K562 (cell line): ENCODE measurements around the gene NUBP2. TPM values are rescaled to one million over a fixed set of nuclear protein-coding genes. Genes with fewer than 3 reads are reported as not detected.

ENCODE experiments used
- ARHGAP35 ChIP-seq: fragments of 450-650 bp; IDR thresholded peaks from 2 replicates; pipeline ENCODE4 v1.6.1; 2018; ENCODE audit not compliant: partially characterized antibody
- CBX5 ChIP-seq: IDR thresholded peaks from 2 replicates; pipeline ENCODE4 v1.6.1; 2014; ENCODE audit warnings: low read depth, borderline replicate concordance
- CEBPB ChIP-seq: fragments of 450-650 bp; IDR thresholded peaks from 2 replicates; pipeline ENCODE4 v1.6.1; 2016; ENCODE audit warnings: missing genetic modification characterization, missing compliant biosample characterization
- COPS2 ChIP-seq: fragments of 450-650 bp; conservative IDR thresholded peaks from 2 replicates; pipeline ENCODE4 v1.6.1; 2016; ENCODE audit warnings: mild to moderate bottlenecking, moderate library complexity
- ESRRA ChIP-seq: fragments of 450-650 bp; IDR thresholded peaks from 2 replicates; pipeline ENCODE4 v1.6.1; 2014; ENCODE audit warnings: low read depth, mild to moderate bottlenecking, moderate library complexity, borderline replicate concordance
- FOXK1 ChIP-seq: sonication (generic); formaldehyde crosslinking; IDR thresholded peaks from 2 replicates; pipeline ENCODE4 v1.8.0; 2022; ENCODE audit warnings: missing genetic modification reagents, mild to moderate bottlenecking, borderline replicate concordance
- HDAC2 ChIP-seq: fragments of 450-650 bp; IDR thresholded peaks from 2 replicates; pipeline ENCODE4 v1.6.1; 2016; ENCODE audit warnings: mild to moderate bottlenecking
- HMG20A ChIP-seq: fragments of 450-650 bp; formaldehyde crosslinking; conservative IDR thresholded peaks from 2 replicates; pipeline ENCODE4 v1.4.0; 2020; ENCODE audit warnings: mild to moderate bottlenecking, mixed read lengths
- ILF3 ChIP-seq: fragments of 450-650 bp; IDR thresholded peaks from 2 replicates; pipeline ENCODE4 v1.6.1; 2018; ENCODE audit warnings: antibody characterized with exemption, mild to moderate bottlenecking, moderate library complexity, borderline replicate concordance
- MBD2 ChIP-seq: sonication (generic); IDR thresholded peaks from 2 replicates; pipeline ENCODE4 v1.6.1; 2016; ENCODE audit warnings: low read depth, borderline replicate concordance
- MCM7 ChIP-seq, 2 experiments: fragments of 450-650 bp; IDR thresholded peaks; 2 replicates each; pipeline ENCODE4 v1.6.1; 2016 to 2018
- RCOR1 ChIP-seq, 2 experiments: IDR thresholded peaks; 2 replicates each; pipeline ENCODE4 v1.6.1; 2012; ENCODE audit warnings: low read depth in 2 of 2, low read length in 2 of 2, borderline replicate concordance in 1 of 2, improper control_type of control experiment in 1 of 2
- SMARCE1 ChIP-seq: fragments of 450-650 bp; IDR thresholded peaks from 2 replicates; pipeline ENCODE4 v1.7.1; 2016; ENCODE audit warnings: mild to moderate bottlenecking
- SRSF3 ChIP-seq: fragments of 200-400 bp; formaldehyde crosslinking; IDR thresholded peaks from 2 replicates; pipeline ENCODE4 v1.6.1; 2016; ENCODE audit warnings: mild to moderate bottlenecking, low read length, moderate library complexity; ENCODE audit not compliant: insufficient read depth
- STAT5A ChIP-seq: IDR thresholded peaks from 2 replicates; pipeline ENCODE4 v1.6.1; 2012; ENCODE audit warnings: low read length, inconsistent platforms, borderline replicate concordance
- SUPT5H ChIP-seq: fragments of 450-650 bp; IDR thresholded peaks from 2 replicates; pipeline ENCODE4 v1.6.1; 2016
- TAF15 ChIP-seq: fragments of 200-400 bp; formaldehyde crosslinking; IDR thresholded peaks from 2 replicates; pipeline ENCODE4 v1.6.1; 2017; ENCODE audit warnings: mild to moderate bottlenecking, low read depth, low read length, moderate library complexity
- YBX1 ChIP-seq: fragments of 450-650 bp; IDR thresholded peaks from 2 replicates; pipeline ENCODE4 v1.7.1; 2016; ENCODE audit warnings: mild to moderate bottlenecking
- ZNF146 ChIP-seq: IDR thresholded peaks from one replicate; pipeline ENCODE4 v1.6.1; 2018; ENCODE audit warnings: missing compliant biosample characterization; ENCODE audit not compliant: unreplicated experiment
- ZNF41 ChIP-seq: fragments of 250-450 bp; sonication (Bioruptor Pico); conservative IDR thresholded peaks from 2 replicates; pipeline ENCODE4 v1.4.0; 2020; ENCODE audit warnings: mild to moderate bottlenecking
- ZNF551 ChIP-seq: fragments of 250-450 bp; sonication (Bioruptor Pico); IDR thresholded peaks from 2 replicates; pipeline ENCODE4 v1.5.0; 2021; ENCODE audit warnings: mild to moderate bottlenecking, moderate library complexity
- ZNF589 ChIP-seq: fragments of 200-800 bp; sonication (Bioruptor generic); IDR thresholded peaks from 2 replicates; pipeline ENCODE4 v1.6.1; 2016; ENCODE audit warnings: low read depth, missing genetic modification characterization, missing compliant biosample characterization
- polyA plus RNA-seq, 8 experiments: library from polyadenylated mRNA; depleted of rRNA in 4 of 8; stranded (reverse) in 5 of 8; unstranded in 3 of 8; fragments of >200 nt; fragmentation: Nextera tagmentation in 2 of 8; fragmentation: Illumina TruSeq in 1 of 8; extraction: Ambion mirVana in 2 of 8; extraction: Trizol in 1 of 8; gene quantifications; 2 replicates each; pipeline versions ENCODE4 v1.2.1 to v1.2.3, GENCODE V29; 2011 to 2014; ENCODE audit warnings: inconsistent platforms in 1 of 8, missing spikeins in 1 of 8
- total RNA-seq, 7 experiments: library from RNA; depleted of rRNA in 6 of 7; stranded (reverse); fragments of >200 nt in 6 of 7; fragmentation: Illumina TruSeq in 2 of 7; extraction: Trizol in 2 of 7; gene quantifications; 2 replicates each; pipeline versions ENCODE4 v1.2.1 to v1.2.3, GENCODE V29; 2011 to 2021; ENCODE audit warnings: low replicate concordance in 1 of 7
- TF ChIP-seq, protein P1 (sequence below): fragments of 450-650 bp; formaldehyde crosslinking; IDR thresholded peaks from 2 replicates; pipeline ENCODE4 v1.4.0; 2022; ENCODE audit warnings: missing genetic modification characterization
- TF ChIP-seq, protein P2 (sequence below): fragments of 150-350 bp; conservative IDR thresholded peaks from 2 replicates; pipeline ENCODE4 v1.6.1; 2014; ENCODE audit warnings: low read length
- TF ChIP-seq, protein P3 (sequence below): fragments of 450-650 bp; IDR thresholded peaks from 2 replicates; pipeline ENCODE4 v1.6.1; 2016; ENCODE audit warnings: mild to moderate bottlenecking

Gene NUBP2
- total and polyA plus RNA-seq, 9 of the 15 experiments (the other 6 are each of a cell fraction or from before 2014, with no cell fraction given): 1.8 to 115 (median 24.0) TPM

DNA sequence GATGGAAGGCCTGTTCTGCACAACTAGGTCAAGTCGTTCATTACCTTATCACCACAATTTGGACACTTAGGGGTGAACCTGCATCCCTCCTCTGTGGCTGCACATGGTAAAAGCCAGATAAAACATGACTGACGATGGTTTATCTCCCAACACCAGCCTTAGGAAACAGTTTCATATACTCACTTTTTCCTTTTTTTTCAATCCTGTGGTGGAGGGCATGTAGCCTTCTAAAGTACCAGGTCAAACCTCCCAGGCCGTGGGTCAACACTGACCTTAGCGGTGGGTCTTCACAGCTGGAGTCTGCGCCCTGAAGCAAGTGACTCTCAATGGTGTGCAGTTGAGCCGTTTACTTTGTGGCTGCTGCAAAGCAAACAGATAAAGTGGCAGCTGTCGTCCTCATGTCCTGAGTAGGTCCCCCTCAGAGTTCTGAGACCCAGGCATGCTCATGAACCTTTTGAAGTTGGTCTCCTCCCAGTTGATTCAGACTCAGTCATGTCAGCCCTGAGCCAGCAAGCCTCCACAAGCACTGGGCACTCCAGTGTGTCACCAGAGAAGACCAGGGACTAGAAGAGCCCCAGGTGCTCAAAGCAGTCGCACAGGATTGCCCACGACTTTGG is 50.2 kb downstream of the NUBP2 start (continued):
- TF ChIP-seq STAT5A: peak; percentile 96
- no peak for TF ChIP-seq SRSF3
- TF ChIP-seq FOXK1 (CRISPR knock-in tag): no peak
- TF ChIP-seq, protein P1, sequence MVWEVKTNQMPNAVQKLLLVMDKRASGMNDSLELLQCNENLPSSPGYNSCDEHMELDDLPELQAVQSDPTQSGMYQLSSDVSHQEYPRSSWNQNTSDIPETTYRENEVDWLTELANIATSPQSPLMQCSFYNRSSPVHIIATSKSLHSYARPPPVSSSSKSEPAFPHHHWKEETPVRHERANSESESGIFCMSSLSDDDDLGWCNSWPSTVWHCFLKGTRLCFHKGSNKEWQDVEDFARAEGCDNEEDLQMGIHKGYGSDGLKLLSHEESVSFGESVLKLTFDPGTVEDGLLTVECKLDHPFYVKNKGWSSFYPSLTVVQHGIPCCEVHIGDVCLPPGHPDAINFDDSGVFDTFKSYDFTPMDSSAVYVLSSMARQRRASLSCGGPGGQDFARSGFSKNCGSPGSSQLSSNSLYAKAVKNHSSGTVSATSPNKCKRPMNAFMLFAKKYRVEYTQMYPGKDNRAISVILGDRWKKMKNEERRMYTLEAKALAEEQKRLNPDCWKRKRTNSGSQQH: 0 out of 2 replicates have a peak, but pooled peaks have one; percentile 50
- TF ChIP-seq, protein P2, sequence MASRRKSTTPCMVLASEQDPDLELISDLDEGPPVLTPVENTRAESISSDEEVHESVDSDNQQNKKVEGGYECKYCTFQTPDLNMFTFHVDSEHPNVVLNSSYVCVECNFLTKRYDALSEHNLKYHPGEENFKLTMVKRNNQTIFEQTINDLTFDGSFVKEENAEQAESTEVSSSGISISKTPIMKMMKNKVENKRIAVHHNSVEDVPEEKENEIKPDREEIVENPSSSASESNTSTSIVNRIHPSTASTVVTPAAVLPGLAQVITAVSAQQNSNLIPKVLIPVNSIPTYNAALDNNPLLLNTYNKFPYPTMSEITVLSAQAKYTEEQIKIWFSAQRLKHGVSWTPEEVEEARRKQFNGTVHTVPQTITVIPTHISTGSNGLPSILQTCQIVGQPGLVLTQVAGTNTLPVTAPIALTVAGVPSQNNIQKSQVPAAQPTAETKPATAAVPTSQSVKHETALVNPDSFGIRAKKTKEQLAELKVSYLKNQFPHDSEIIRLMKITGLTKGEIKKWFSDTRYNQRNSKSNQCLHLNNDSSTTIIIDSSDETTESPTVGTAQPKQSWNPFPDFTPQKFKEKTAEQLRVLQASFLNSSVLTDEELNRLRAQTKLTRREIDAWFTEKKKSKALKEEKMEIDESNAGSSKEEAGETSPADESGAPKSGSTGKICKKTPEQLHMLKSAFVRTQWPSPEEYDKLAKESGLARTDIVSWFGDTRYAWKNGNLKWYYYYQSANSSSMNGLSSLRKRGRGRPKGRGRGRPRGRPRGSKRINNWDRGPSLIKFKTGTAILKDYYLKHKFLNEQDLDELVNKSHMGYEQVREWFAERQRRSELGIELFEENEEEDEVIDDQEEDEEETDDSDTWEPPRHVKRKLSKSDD: no peak
- no peak for TF ChIP-seq ZNF551 (CRISPR knock-in tag)
- TF ChIP-seq, protein P3, sequence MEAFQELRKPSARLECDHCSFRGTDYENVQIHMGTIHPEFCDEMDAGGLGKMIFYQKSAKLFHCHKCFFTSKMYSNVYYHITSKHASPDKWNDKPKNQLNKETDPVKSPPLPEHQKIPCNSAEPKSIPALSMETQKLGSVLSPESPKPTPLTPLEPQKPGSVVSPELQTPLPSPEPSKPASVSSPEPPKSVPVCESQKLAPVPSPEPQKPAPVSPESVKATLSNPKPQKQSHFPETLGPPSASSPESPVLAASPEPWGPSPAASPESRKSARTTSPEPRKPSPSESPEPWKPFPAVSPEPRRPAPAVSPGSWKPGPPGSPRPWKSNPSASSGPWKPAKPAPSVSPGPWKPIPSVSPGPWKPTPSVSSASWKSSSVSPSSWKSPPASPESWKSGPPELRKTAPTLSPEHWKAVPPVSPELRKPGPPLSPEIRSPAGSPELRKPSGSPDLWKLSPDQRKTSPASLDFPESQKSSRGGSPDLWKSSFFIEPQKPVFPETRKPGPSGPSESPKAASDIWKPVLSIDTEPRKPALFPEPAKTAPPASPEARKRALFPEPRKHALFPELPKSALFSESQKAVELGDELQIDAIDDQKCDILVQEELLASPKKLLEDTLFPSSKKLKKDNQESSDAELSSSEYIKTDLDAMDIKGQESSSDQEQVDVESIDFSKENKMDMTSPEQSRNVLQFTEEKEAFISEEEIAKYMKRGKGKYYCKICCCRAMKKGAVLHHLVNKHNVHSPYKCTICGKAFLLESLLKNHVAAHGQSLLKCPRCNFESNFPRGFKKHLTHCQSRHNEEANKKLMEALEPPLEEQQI: peak; percentile 82
- no peak for TF ChIP-seq ARHGAP35
- peak; percentile 84 for TF ChIP-seq MBD2
- peak; percentile 98 for TF ChIP-seq HDAC2
- no peak for TF ChIP-seq TAF15
- peak; percentile 83 to 97; a peak in 3 of 4 replicates for TF ChIP-seq RCOR1 (IDR thresholded peaks at IDR 0.05; ENCODE audit: borderline replicate concordance in 1 of 2, low read depth in 2 of 2, low read length in 2 of 2)
- TF ChIP-seq ILF3: 0 out of 2 replicates have a peak, but pooled peaks have one; percentile 16
- TF ChIP-seq ZNF41: 0 out of 2 replicates have a peak, but pooled peaks have one; percentile 50
- TF ChIP-seq CEBPB (tag): no peak
- peak; percentile 91 for TF ChIP-seq SMARCE1
- no peak for TF ChIP-seq ZNF146 (CRISPR knock-in tag)
- TF ChIP-seq YBX1: no peak
- TF ChIP-seq COPS2: no peak
- no peak for TF ChIP-seq CBX5
- TF ChIP-seq ZNF589 (CRISPR knock-in tag): peak; percentile 74; the same call in 1 of the 2 replicates
- TF ChIP-seq ESRRA: peak; percentile 81
- no peak for TF ChIP-seq SUPT5H
- no peak for TF ChIP-seq MCM7 (IDR thresholded peaks at IDR 0.05)
- TF ChIP-seq HMG20A (CRISPR knock-in tag): no peak
